Fibroblast of the aortic adventitia (primary cell): ENCODE data around the gene KPNA1. TPM values are rescaled to one million over a fixed set of nuclear protein-coding genes. Genes with fewer than 3 reads are reported as not detected.
A peak's percentile ranks its signal among the peaks of the same experiment; 100 is the strongest.
"Not testable (repeated sequence)": the region's sequence is repeated elsewhere in the genome, so short reads cannot be mapped to it uniquely, and the experiment has no call there.

Source experiments
- DNase-seq: peaks from one replicate; pipeline ENCODE4 v3.0.0-alpha.2; 2010; ENCODE audit warnings: low read depth
- H3K4me3 ChIP-seq: 2 replicates; pipeline ENCODE4 v1.5.1; 2011; ENCODE audit warnings: low read depth, mild to moderate bottlenecking, control low read depth, low read length, moderate library complexity
- total RNA-seq: library from RNA; depleted of rRNA; stranded (reverse); fragments of >200 nt; gene quantifications from 2 replicates; pipeline ENCODE4 v1.2.3, GENCODE V29; 2012; ENCODE audit warnings: low replicate concordance
- TF ChIP-seq, protein P1 (sequence below): IDR thresholded peaks from 2 replicates; pipeline ENCODE4 v1.5.1; 2011; ENCODE audit warnings: mild to moderate bottlenecking, low read length, control low read depth, inconsistent platforms; ENCODE audit not compliant: insufficient read depth

Gene KPNA1
- total RNA-seq, 1 donor, result 47.3 TPM

DNA sequence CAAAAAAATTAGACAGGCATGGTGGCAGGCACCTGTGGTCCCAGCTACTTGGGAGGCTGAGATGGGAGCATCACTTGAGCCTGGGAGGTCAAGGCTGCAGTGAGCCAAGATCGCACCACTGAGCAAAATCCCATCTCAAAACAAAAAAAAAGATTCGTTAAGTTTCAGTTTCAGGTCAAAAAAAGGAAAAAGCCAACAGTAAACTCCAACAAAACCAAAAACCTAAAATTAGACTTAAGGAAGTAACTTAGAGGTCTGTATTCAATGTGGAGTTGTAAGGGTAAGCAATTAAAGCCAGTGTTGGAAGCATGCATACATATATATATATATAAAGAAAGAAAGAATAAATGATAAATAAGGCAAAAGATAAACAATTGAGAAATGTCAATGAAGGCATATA lies 11.8 kb downstream of the KPNA1 start:
- no peak overlapping the region for H3K4me3 ChIP-seq
- TF ChIP-seq, protein P1, sequence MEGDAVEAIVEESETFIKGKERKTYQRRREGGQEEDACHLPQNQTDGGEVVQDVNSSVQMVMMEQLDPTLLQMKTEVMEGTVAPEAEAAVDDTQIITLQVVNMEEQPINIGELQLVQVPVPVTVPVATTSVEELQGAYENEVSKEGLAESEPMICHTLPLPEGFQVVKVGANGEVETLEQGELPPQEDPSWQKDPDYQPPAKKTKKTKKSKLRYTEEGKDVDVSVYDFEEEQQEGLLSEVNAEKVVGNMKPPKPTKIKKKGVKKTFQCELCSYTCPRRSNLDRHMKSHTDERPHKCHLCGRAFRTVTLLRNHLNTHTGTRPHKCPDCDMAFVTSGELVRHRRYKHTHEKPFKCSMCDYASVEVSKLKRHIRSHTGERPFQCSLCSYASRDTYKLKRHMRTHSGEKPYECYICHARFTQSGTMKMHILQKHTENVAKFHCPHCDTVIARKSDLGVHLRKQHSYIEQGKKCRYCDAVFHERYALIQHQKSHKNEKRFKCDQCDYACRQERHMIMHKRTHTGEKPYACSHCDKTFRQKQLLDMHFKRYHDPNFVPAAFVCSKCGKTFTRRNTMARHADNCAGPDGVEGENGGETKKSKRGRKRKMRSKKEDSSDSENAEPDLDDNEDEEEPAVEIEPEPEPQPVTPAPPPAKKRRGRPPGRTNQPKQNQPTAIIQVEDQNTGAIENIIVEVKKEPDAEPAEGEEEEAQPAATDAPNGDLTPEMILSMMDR, result no peak
- DNase-seq, result no peak

DNA sequence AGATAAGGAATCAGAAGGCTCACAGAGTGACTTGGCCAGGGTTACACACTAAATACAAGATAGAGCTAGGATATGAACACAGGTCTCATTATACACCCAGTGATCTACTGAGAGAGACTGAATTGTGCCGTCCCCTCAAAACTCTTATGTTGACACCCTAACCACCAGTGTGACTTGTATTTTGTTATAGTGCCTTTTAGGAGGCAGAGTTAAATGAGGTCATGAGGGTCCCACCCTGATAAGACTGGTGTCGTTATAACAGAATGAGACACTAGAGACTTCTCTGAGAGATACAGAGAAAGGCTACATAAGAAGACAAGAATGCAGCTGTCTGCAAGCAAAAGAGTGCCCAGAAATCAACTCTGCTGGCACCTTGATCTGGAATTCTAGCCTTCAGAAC lies 12.6 kb downstream of the KPNA1 start:
- H3K4me3 ChIP-seq, result no peak overlapping the region

DNA sequence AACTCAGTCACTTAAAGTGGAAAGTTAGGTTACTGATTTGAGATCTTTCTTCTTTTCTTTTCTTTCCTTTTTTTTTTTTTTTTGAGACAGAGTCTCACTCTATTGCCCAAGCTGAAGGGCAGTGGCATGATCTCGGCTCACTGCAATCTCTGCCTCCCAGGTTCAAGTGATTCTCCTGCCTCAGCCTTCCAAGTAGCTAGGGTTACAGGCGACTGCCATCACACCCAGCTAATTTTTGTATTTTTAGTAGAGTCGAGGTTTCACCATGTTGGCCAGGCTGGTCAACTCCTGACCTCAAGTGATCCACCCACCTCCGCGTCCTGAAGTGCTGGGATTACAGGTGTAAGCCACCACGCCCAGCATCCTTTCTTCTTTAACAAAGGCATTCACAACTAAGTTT lies 13.8 kb downstream of the KPNA1 start:
- not testable (repeated sequence) for DNase-seq, H3K4me3 ChIP-seq

More for the DNA sequence above, 12.6 kb downstream of the KPNA1 start:
- TF ChIP-seq, protein P1, result no peak
- DNase-seq, result peak; percentile 22

DNA sequence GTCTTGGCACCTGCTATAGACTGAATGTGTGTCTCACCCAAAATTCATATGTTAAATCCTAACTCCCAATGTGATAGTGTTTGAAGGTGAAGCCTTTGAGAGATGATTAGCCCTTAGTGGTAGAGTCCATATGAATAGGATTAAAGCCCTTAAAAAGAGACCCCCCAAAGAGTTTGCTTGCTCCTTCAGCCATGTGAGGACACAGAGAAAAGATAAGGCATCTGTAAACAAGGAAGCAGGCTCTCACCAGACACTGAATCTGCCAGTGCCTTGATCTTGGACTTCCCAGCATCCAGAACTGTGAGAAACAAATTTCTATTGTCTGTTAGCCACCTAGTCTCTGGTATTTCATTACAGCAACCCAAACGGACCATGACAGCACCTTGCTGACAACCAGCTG lies 16.6 kb downstream of the KPNA1 start:
- no peak overlapping the region for H3K4me3 ChIP-seq
- TF ChIP-seq, protein P1, result no peak
- no peak for DNase-seq

DNA sequence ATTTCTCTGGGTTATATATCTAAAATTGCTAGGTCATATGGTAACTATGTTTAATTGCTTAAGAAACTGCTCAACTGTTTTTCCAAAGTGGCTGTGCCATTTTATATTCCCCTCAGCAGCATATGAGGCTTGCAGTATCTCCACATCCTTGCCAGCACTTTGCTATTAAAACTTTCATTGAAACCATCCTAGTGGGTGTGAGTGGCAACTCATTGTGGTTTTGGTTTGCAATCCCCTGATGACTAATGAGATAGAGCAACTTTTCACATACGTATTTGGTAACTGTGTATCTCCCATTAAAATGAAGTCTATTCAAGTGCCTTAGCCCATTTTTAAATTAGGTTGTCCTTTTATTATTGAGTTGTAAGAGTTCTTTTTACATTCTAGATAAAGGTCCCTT lies 17.3 kb downstream of the KPNA1 start:
- TF ChIP-seq, protein P1, result no peak
- no peak overlapping the region for H3K4me3 ChIP-seq
- DNase-seq, result peak; percentile 92

DNA sequence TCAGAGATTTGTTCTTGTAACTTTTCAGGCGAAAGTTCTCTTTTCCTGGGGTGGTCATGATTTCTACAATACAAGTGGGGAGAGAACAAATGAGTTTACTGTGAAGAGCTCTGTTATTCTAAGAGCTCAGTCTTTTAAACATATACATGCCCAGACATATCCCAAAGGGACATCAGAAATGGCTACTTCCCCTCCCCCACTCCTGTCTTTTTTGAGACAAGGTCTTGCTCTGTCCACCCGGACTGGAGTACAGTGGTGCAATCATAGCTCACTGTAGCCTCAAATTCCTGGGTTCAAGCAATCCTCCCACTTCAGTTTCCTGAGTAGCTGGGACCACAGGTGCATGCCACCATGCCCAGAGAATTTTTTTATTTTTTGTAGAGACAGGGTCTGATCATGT lies 18.2 kb downstream of the KPNA1 start:
- TF ChIP-seq, protein P1, result no peak

DNA sequence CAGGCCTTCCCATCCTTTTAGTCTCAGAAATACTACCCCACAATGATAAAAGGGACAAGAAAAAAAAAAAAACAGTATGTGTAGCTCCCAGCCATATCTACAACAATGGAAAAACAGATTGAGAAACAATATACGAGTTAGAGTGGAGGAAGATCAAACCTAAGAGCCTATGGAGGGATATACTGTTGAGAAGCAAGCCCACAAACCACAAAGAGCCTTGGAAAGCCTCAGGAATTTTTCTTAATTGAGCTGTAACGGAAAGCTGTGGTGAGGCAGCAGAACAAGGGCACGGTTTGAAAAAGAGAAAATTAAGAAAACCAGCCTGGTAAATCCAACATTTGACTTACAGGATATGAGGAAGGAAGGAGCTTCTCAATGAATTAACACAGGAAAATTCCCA lies 21.4 kb downstream of the KPNA1 start:
- DNase-seq, result no peak
- TF ChIP-seq, protein P1, result no peak
- H3K4me3 ChIP-seq, result no peak overlapping the region

More for the DNA sequence above, 18.2 kb downstream of the KPNA1 start:
- no peak for DNase-seq
- no peak overlapping the region for H3K4me3 ChIP-seq
